Measurements from ENCODE around the gene RHBDD3. TPM values are rescaled to one million over a fixed set of nuclear protein-coding genes. Genes with fewer than 3 reads are reported as not detected.
"Not testable (repeated sequence)": the region's sequence is repeated elsewhere in the genome, so short reads cannot be mapped to it uniquely, and the experiment has no call there.

Gene RHBDD3
- total RNA-seq, 2 donors from 2014 or later: 13.4 to 19.7 TPM

- ATAC-seq (no peak), DNase-seq (no peak)
- intact Hi-C loops (cut with DNase I, micrococcal nuclease): no loop called here
Observed at GRCh38 chr22:29230972-29231875, 36.6 kb downstream of the RHBDD3 start.

DNA sequence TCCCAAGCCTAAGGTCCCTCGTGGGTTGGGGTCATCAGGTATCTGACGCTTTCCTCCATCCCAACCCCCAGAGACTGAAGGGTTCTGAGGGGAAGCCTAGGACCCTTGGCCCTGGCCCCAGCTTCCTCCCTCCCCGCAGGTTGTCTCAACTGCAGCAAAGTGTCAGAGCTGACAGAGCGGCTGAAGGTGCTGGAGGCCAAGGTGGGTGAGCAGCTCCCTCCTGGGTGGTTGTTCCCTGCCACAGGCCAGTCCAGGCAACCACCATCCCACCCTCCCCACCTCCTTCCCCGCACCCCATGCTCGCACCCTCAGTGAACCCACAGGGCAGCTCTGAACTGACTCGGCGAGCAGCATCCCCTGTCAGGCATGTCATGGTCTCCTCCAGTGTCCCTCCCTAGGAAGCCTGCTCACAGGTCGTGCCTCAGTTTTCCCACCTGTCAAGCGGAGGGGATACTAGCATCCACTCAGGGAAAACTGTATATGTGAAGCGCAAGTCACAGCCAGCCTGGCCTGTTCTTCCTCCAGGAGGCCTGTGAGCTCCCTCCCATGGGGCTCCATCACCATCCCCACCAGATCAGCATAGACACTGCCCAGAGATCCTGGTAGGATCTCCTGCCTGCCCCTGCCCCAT is 41.3 kb downstream of the RHBDD3 start:
- intact Hi-C loops (cut with DNase I, micrococcal nuclease): no loop called here
- no peak for DNase-seq
- ATAC-seq: no peak

DNA sequence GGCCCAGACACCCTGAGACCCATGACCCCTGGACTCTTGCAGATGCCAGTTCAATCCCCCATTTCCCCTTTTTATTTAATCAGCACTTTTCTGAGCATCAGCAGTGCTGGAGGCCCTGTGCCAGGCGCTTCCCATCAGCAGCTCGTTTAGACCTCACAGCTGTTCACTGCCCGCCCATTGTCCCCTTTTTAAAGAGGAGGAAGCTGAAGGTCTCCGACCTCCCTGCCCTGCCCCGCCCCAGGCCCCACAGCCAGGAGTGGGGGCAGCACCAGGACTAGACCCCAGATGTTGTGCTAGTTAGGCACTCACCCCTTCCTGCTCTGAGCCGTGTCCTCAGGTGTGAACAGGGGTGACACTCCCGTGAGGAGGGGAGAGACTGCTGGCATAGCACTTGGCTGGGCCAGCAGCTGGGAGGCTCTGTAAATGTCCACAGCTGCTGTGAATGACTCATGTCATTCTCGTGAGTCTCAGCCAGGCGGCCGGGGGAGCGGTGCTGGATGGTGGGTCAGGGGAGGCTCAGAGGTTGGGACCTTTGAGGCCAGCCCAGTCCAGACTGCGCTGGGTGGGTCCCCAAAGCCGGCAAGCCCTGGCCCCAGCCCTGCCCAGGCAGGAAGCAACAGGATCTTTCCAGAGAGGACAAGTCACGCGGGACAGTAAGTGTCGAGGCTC is 42.2 kb downstream of the RHBDD3 start:
- DNase-seq (peak; percentile 43 to 47), ATAC-seq (peak; percentile 39)
- intact Hi-C loops (cut with DNase I, micrococcal nuclease): no loop called here

- ATAC-seq: no peak
- intact Hi-C loops (cut with DNase I, micrococcal nuclease): no loop called here
- DNase-seq: no peak
Observed at GRCh38 chr22:29224859-29225410, 42.8 kb downstream of the RHBDD3 start.

GRCh38 chr22:29224121-29224858 is 43.5 kb downstream of the RHBDD3 start:
- DNase-seq (peak; percentile 31 to 53), ATAC-seq (peak; percentile 26)
- intact Hi-C loops (cut with DNase I, micrococcal nuclease): no loop called here

DNA sequence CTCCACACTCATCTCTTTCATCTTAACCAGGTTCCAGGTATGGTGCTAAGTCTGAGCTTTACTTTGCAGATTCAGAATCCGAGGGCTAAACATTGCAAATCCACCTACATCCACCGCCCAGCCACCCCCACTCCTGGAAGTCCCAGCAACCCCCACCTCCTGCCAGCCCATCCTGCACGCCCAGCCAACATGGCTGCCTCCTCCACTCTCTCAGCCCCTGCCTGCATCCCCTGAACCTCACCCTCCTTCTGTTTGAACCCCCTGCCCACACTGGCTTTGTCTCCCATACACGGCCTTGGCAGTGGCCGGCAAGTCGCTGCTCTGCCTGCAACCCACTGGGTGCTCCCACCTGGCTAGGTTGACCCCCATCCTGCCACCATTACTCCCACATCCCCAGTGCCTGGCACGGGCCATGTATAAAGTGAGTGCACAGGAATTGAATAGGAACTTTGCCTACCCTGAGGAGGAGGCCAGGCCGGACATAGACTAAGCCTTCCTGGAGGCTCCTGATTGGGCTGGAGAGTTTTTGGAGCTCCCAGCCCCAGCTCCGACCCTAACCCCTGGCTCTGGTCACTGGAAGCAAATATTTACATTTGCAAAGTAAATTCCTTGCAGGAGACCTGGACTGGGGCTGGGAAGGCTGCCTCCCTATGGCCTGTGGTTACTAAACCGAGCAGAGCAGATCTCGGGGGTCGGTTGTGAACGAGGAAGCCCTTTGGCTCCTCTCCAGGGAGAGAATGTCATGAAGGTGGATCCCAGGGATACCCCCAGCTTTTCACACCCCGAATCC is 47.7 kb downstream of the RHBDD3 start:
- intact Hi-C loops (cut with DNase I, micrococcal nuclease): no loop called here
- no peak for ATAC-seq
- no peak for DNase-seq

DNA sequence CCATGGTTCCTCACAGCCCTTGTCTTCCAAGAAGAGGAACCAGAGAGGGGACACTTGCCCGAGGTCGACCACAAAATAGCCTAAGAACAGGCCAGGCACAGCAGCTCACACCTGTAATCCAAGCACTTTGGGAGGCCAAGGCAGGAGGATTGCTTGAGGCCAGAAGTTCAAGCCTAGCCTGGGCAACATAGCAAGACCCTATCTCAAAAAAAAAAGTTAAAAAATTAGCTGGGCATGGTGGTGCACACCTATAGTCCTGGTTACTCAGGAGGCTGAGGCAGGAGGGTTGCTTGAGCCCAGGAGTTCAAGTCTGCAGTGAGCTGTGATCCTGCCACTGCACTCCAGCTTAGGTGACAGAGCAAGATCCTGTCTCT is 48.4 kb downstream of the RHBDD3 start:
- intact Hi-C loops (cut with DNase I, micrococcal nuclease); ATAC-seq; DNase-seq: not testable (repeated sequence)

DNA sequence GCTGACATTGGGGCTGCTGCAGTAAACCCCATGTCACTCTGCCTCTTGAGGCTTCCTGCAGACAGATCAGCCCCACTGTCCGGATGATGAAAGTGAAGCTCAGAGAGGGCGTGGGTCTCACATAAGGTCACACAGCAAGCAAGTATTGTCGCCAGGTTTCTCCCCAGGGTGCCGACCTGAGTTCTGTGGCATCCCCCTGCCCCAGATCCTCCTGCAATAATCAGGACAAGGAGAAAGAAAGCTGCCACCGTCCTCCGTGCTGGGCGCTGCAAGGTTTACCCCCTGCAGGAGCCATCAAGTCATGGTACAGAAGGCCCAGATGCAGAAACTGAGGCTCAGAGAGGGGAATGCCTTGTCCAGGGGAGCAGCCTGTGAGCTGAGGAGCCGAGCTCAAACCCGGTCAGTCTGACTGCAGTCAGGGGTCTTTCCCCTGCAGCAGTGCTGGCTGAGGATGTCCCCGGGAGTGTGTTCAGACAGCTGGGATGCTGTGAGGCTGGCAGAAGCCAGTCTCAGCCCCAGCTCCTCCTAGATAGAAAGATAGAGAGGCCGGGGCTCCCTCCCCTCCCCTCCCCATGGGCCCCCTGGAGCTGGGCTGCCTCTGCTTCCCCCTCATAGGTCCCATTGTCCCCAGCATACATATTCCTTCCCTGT is 48.9 kb downstream of the RHBDD3 start:
- intact Hi-C loops (cut with DNase I, micrococcal nuclease): no loop called here
- ATAC-seq (no peak), DNase-seq (no peak)

GRCh38 chr22:29217827-29218757 is 49.7 kb downstream of the RHBDD3 start:
- ATAC-seq (no peak), DNase-seq (no peak)
- intact Hi-C loops (cut with DNase I, micrococcal nuclease): no loop called here

DNA sequence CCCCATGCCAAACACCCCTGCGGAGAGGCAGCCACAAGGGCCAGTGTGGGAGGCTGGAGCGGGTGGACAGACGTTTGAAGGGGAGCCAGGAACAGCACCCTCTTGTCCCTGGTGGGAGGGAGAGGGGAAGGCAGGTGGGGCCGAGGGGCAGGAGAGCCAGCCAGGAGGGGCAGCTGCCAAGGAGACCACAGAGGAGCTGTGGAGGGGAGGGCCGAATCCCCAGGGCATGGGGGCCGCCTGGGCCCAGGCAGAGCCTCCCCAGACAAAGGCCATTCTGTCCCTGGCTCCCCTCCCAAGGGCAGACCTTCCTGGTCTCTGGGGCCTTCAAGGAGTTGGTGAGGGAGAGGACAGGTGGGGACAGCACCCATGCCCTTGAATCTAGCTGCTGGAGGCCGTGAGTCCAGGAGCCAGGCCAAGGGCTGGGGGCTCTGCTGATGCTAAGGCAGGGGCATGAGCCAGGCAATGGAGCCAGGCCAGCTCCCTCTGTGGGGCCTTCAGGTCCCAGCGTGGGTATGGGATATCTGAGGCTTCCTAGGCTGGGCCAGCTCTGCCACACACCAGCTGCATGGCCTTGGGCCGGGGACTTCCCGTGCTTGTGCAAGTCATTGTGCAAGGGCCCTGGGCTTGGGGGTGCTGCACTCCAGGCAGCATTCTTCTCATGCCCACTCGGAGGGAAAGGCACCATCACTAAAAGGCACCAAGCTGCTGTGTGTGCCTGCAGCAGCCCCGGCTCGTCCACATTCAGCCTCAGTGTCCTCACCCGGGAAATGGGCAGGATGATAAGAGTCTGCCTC is 50.7 kb downstream of the RHBDD3 start:
- intact Hi-C loops (cut with DNase I, micrococcal nuclease): no loop called here
- ATAC-seq (no peak), DNase-seq (no peak)

DNA sequence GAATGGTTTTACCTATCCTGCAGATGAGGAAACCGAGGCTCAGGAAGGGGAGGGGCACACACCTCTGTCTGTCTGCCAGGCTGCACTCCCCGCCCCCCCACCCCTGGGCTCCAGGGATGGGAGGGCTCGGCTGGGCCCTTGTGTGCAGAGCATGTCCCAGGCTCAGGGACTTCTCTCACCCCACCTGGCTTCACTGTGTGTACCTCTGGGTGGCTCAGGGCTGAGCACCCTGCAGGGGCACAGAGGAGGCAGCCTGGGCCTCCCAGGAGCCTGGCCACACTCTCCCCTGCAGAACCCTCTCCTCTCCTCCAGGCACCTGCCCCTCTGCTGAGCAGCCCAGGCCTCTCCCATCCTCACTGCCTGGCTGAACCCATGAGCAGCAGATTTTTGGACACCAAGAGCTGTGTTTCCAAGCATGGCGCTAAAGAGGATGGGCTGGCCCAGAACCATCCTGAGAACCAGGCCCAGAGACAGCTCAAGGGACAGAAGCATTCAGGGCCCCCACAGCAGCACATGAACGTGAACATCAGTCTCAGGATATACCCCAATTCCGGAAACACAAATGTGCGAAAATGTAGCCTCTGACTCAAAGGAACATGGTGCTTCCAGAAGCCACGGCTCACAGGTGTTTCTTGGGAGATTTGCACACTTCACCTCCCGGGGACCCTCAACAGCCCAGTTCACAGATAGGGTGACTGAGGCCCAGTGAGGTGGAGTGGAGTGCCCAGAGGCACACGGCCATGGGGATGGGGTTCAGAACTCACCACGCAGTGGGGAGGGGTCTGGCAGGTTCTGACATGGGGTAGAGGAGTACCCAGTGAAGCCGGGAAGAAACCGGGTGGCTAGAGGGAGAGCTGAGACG is 51.5 kb downstream of the RHBDD3 start:
- ATAC-seq: no peak
- intact Hi-C loops (cut with DNase I, micrococcal nuclease): no loop called here
- no peak for DNase-seq

- ATAC-seq (no peak), DNase-seq (no peak)
- intact Hi-C loops (cut with DNase I, micrococcal nuclease): no loop called here
Observed at GRCh38 chr22:29215012-29215860, 52.5 kb downstream of the RHBDD3 start.

GRCh38 chr22:29214232-29214631 is 53.5 kb downstream of the RHBDD3 start:
- intact Hi-C loops (cut with DNase I, micrococcal nuclease): no loop called here
- DNase-seq (no peak), ATAC-seq (no peak)

- DNase-seq (no peak), ATAC-seq (no peak)
- intact Hi-C loops (cut with DNase I, micrococcal nuclease): no loop called here
Observed at GRCh38 chr22:29213493-29213892, 54.3 kb downstream of the RHBDD3 start.

Data from left colon (tissue), 2 donors.